Vagina (tissue), 2 donors: ENCODE results near the gene TTC9.

Source experiments
- POLR2AphosphoS5 ChIP-seq, 2 donors: sonication (generic); formaldehyde crosslinking; IDR thresholded peaks; one replicate each; pipeline ENCODE4 v1.9.0; 2017; ENCODE audit warnings: antibody characterized with exemption in 2 of 2, mild to moderate bottlenecking in 2 of 2, low read depth in 1 of 2; ENCODE audit not compliant: insufficient read depth in 1 of 2
- TF ChIP-seq, protein P1 (sequence below), 3 experiments: fragments of 450-650 bp in 2 of 3; fragments of 200-600 bp in 1 of 3; sonication (generic) in 1 of 3; IDR thresholded peaks; one replicate each; pipeline ENCODE4 v1.5.1; 2017 to 2019; ENCODE audit warnings: antibody characterized with exemption in 3 of 3, mild to moderate bottlenecking in 2 of 3, moderate library complexity in 2 of 3

DNA sequence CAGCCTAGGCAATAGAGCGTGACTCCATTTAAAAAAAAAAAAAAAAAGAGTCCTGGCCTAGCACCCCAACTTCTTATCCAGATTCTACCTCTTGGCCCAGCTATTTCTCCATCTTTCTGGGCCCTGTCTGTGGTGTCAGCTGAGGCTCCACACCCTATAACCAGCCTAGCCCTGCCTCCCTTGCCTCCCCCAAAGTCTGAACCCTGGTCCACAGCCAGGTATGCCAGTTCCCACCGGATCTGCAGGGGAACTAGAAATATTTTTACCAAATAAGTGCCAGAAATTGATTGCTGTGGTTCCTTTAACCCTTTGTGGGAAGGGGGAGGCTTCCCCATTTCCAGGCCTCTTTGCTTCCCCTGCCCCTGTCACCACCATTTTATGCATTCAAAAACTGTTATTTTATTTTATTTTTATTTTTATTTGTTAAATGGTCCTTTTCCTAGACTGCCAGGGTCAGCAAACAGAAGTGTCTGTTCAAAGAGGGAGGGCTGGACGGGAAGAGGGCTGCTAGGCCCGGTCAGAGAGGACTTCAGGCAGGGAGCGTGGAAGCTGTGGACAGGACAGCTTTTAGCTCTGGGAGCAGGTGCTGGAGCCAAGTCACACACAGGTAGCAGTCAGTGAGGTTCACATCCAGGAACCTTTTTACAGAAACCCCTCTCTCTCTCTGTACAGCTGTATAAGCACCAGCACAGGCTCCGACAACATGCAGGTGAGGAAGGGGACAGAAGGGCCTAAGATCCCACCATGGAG, 23.2 kb downstream of the TTC9 start:
- TF ChIP-seq, protein P1, sequence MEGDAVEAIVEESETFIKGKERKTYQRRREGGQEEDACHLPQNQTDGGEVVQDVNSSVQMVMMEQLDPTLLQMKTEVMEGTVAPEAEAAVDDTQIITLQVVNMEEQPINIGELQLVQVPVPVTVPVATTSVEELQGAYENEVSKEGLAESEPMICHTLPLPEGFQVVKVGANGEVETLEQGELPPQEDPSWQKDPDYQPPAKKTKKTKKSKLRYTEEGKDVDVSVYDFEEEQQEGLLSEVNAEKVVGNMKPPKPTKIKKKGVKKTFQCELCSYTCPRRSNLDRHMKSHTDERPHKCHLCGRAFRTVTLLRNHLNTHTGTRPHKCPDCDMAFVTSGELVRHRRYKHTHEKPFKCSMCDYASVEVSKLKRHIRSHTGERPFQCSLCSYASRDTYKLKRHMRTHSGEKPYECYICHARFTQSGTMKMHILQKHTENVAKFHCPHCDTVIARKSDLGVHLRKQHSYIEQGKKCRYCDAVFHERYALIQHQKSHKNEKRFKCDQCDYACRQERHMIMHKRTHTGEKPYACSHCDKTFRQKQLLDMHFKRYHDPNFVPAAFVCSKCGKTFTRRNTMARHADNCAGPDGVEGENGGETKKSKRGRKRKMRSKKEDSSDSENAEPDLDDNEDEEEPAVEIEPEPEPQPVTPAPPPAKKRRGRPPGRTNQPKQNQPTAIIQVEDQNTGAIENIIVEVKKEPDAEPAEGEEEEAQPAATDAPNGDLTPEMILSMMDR (IDR thresholded peaks at IDR 0.05) = no peak
- TF ChIP-seq POLR2AphosphoS5 (IDR thresholded peaks at IDR 0.05; ENCODE audit: insufficient read depth in 1 of 2, low read depth in 1 of 2) = no peak
